Immature natural killer cell (primary cell): ENCODE data around the gene SLAIN1. TPM values are rescaled to one million over a fixed set of nuclear protein-coding genes. Genes with fewer than 3 reads are reported as not detected.

Experiments
- DNase-seq, 3 donors: peaks; one replicate each; pipeline ENCODE4 v3.0.0; 2022; ENCODE audit warnings: mixed read lengths in 1 of 3
- H3K27ac Mint-ChIP-seq, 6 donors: one replicate each; pipeline ENCODE4 v1.8.0; 2020; ENCODE audit warnings: mixed read lengths in 6 of 6, mild to moderate bottlenecking in 5 of 6, inconsistent platforms in 4 of 6, moderate library complexity in 3 of 6
- H3K27me3 Mint-ChIP-seq, 3 donors: one replicate each; pipeline ENCODE4 v1.8.0; 2020 to 2021; ENCODE audit warnings: low read depth in 3 of 3, mild to moderate bottlenecking in 3 of 3, mixed read lengths in 3 of 3, moderate library complexity in 3 of 3, inconsistent platforms in 1 of 3
- H3K36me3 Mint-ChIP-seq, 3 donors: one replicate each; pipeline ENCODE4 v1.8.0; 2020; ENCODE audit warnings: mixed read lengths in 3 of 3, inconsistent platforms in 2 of 3, mild to moderate bottlenecking in 2 of 3
- H3K4me1 Mint-ChIP-seq, 2 donors: one replicate each; pipeline ENCODE4 v1.8.0; 2020; ENCODE audit warnings: inconsistent platforms in 2 of 2, mild to moderate bottlenecking in 2 of 2, mixed read lengths in 2 of 2, moderate library complexity in 1 of 2
- H3K4me3 Mint-ChIP-seq, 5 donors: one replicate each; pipeline ENCODE4 v1.8.0; 2020; ENCODE audit warnings: mild to moderate bottlenecking in 5 of 5, mixed read lengths in 5 of 5, inconsistent platforms in 3 of 5, moderate library complexity in 3 of 5
- H3K9me3 Mint-ChIP-seq, 6 donors: one replicate each; pipeline ENCODE4 v1.8.0; 2020; ENCODE audit warnings: mild to moderate bottlenecking in 6 of 6, mixed read lengths in 6 of 6, inconsistent platforms in 4 of 6, moderate library complexity in 3 of 6
- polyA plus RNA-seq, 3 donors: library from polyadenylated mRNA; unstranded; fragments of 300-500 nt; fragmentation: Illumina TruSeq; gene quantifications; one replicate each; pipeline ENCODE4 v1.2.3, GENCODE V29; 2021

SLAIN1 gene
- polyA plus RNA-seq, 3 donors from 2014 or later = 11.8 to 23.8 (median 19.7) TPM

DNA sequence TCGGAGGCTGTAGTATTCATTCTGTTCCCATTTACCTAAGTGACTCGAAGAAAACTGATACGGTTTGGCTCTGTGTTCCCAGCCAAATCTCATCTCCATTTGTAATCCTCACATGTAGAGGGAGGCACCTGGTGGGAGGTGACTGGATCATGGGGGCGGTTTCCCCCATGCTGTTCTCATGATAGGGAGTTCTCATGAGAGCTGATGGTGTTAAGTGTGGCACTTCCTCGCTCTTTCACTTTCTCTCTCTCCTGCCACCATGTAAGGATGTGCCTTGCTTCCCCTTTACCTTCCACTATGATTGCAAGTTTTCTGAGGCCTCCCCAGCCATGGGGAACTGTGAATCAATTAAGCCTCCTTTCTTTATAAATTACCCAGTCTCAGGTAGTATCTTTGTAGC, 23.5 kb downstream of the SLAIN1 start:
- Mint-ChIP-seq H3K36me3 (peaks cover 9 to 39% (median 32%) of the 10 kb centered on the region in 3 donors), H3K27ac (no peak overlapping the region), H3K4me1 (peaks cover 9 to 11% of the 10 kb centered on the region in 2 donors), H3K27me3 (no peaks in the 10 kb centered on the region), H3K4me3 (no peak overlapping the region), H3K9me3 (no peaks in the 10 kb centered on the region)
- DNase-seq = no peak

DNA sequence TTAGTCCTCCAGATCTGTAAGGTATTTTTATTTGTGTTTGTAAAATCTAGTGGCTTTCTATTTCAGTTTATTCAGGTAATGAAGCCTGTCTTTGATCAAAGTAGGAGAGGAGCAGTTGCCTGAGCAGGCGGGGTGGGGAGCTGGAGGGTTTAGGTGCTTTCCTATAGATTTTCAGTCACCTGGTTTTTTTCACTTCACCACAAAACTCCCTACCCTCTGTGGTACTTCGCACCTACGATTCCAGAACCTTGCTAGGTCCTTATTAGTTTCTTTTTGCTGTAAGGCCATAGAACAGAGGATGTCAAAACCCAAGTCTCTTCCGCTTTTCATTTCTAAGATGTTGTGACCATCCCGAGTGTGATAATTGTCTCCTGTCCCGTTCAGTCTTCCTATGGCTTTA, 26.6 kb downstream of the SLAIN1 start:
- DNase-seq = peak in 2 of 3 donors; percentile 1 to 18
- peak overlapping the region in 2 of 6 donors; percentile 20 to 58 for H3K27ac Mint-ChIP-seq

DNA sequence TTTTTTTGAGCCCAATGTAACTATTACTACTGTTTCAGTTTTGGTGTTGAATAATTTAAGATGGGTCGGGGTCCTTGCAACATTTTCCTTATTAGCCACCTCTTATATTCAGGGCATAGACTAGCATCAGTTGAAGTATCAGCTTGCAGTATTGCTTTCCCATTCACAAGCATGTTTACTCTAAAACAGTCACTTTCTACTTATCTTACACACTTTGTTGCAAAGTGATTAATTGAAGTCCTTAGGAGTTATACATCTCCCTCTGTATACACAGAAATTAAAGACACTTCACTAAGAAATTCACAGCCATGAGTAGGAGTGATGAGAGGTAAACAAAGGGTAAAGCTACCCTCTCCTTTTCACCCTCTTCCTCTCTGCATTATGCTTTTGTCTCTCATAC, 27.6 kb downstream of the SLAIN1 start:
- H3K36me3 Mint-ChIP-seq = peaks cover 9 to 38% (median 32%) of the 10 kb centered on the region in 3 donors
- no peak overlapping the region for H3K27ac Mint-ChIP-seq

More for the DNA sequence above, 26.6 kb downstream of the SLAIN1 start:
- Mint-ChIP-seq H3K36me3 (peaks cover 9 to 39% (median 36%) of the 10 kb centered on the region in 3 donors), H3K4me3 (peak overlapping the region in 1 of 5 donors; percentile 28), H3K9me3 (no peaks in the 10 kb centered on the region), H3K27me3 (no peaks in the 10 kb centered on the region), H3K4me1 (peaks cover 9 to 13% of the 10 kb centered on the region in 2 donors)

DNA sequence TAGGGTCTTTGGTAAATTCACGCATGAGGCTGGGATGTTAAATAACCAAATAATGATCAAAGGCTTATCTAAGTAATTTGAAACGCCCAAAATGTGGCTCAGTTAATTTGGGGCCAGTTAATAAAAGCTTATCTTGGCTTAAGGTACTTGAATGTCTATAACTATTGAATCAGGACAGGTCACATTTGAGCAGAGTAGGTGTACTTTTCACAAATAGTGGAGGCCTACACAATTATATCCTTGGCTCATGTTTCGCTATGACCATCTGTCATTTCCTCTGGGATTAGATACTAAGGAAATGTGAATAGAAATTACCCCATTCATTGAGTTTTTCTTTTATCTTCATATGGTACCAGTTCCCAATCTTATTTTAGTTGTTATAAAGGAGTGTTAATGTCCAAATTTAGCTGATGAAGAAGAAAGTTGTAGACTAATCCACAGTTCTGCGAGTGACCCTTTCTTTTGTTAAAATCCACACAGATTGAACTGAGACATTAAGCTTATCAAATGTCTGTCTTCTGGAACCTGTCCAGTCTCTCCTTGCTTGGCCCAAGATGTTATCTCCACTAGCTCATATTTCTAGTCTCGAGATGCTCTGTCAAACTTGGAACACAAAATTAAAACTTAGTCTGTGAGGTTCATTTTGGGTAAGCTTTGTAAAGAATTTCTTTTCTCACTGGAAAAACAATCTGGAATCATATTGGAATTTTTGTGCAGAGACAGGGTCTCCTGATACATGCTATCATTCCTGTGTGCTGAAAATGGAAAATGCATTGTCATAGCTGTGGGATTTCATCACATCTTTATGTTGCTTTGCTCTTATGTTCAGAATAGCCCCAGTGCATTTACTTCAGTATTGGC, 31.0 kb downstream of the SLAIN1 start:
- Mint-ChIP-seq H3K27ac (peak overlapping the region in 1 of 6 donors; percentile 7), H3K27me3 (no peaks in the 10 kb centered on the region), H3K9me3 (no peaks in the 10 kb centered on the region), H3K36me3 (peaks cover 9 to 27% (median 20%) of the 10 kb centered on the region in 3 donors), H3K4me1 (peaks cover 16 to 30% of the 10 kb centered on the region in 2 donors), H3K4me3 (no peak overlapping the region)
- DNase-seq = no peak

More for the DNA sequence above, 27.6 kb downstream of the SLAIN1 start:
- Mint-ChIP-seq H3K27me3 (no peaks in the 10 kb centered on the region), H3K9me3 (no peaks in the 10 kb centered on the region), H3K4me1 (peaks cover 17 to 23% of the 10 kb centered on the region in 2 donors), H3K4me3 (no peak overlapping the region)
- DNase-seq = no peak

DNA sequence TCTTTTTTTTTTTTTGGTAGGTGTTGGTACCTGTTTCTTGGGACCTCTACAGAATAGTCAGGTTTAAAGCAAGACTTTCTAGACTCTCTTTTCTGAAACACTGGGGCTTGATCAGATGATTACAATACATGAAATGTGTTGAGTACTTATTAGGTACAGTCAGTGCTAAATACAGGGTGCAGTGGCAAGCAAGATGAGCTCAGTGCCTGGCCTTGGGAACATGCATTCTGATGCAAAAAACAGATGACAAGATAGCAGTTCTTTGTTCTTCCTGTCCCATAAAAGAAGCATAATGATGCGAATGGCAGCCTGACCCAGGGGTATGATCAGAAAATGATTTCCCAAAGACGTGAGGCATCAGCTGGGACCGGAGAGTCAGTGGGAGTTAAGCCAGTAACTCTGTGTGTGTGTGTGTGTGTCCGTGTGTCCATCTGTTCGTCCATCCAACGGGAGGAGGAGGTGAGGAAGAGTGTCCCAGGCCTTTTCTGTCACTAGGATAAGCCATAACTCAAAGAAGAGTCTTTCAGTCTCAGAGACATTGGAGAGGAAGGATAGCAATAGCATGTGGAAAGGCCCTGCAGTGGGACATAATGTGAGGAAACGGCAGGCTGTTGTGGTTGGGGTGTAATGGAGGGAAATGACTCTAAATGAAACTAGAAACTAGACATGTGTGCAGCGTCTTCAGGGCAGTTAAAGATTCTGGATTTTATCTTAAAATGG, 32.2 kb downstream of the SLAIN1 start:
- H3K9me3 Mint-ChIP-seq = no peaks in the 10 kb centered on the region
- no peaks in the 10 kb centered on the region for H3K27me3 Mint-ChIP-seq
- peaks cover 4 to 19% (median 14%) of the 10 kb centered on the region in 3 donors for H3K36me3 Mint-ChIP-seq
- H3K4me3 Mint-ChIP-seq = peak overlapping the region in 2 of 5 donors; percentile 30 to 66
- DNase-seq = no peak
- H3K4me1 Mint-ChIP-seq = peaks cover 9 to 20% of the 10 kb centered on the region in 2 donors
- peak overlapping the region in 4 of 6 donors; percentile 11 to 30 (median 20) for H3K27ac Mint-ChIP-seq

DNA sequence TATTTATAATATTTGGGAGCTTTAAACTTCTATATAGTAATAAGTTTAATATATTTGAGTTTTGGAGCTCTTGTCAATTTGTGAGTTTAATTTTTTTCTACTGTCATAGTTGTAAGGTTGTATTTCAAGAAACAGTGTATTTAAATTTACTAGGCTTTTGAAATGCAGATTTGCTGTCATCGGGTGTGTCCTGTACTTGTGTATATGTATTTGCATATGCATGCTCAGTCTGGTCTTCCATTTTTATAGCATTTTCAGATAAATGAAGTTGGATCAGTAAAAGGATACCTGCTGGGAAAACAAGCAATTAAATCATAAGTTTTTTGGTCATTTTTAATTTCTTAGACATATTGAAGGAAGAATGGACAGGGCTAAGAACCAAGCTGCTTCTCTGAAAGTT, 33.1 kb downstream of the SLAIN1 start:
- no peaks in the 10 kb centered on the region for H3K9me3 Mint-ChIP-seq
- no peak for DNase-seq
- no peaks in the 10 kb centered on the region for H3K27me3 Mint-ChIP-seq
- H3K4me1 Mint-ChIP-seq = peaks cover 9 to 20% of the 10 kb centered on the region in 2 donors
- H3K27ac Mint-ChIP-seq = no peak overlapping the region
- H3K4me3 Mint-ChIP-seq = no peak overlapping the region
- peaks cover 4 to 15% (median 11%) of the 10 kb centered on the region in 3 donors for H3K36me3 Mint-ChIP-seq

DNA sequence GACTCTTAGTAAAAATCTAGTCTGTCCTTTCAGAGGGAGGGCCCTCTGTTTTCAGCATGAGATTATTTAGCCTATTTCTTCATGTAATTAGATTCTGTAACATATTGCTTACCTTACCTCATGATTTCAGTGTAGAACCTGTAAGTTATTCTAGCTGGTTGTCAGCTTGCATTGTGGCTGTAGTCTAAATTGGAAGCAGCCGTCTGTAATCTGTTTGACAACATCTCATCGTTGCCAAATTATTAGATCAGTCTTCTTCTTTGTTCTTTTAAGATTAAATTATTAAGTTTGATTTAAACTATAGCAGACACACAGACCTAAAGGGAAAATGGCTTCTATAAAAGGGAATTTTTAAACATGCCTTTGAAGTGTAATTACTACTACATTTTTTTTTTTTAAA, 34.8 kb downstream of the SLAIN1 start:
- no peaks in the 10 kb centered on the region for H3K9me3 Mint-ChIP-seq
- no peak overlapping the region for H3K4me3 Mint-ChIP-seq
- no peaks in the 10 kb centered on the region for H3K27me3 Mint-ChIP-seq
- no peak for DNase-seq
- peaks cover 9 to 20% of the 10 kb centered on the region in 2 donors for H3K4me1 Mint-ChIP-seq
- peaks cover 4 to 15% (median 6%) of the 10 kb centered on the region in 3 donors for H3K36me3 Mint-ChIP-seq
- no peak overlapping the region for H3K27ac Mint-ChIP-seq

DNA sequence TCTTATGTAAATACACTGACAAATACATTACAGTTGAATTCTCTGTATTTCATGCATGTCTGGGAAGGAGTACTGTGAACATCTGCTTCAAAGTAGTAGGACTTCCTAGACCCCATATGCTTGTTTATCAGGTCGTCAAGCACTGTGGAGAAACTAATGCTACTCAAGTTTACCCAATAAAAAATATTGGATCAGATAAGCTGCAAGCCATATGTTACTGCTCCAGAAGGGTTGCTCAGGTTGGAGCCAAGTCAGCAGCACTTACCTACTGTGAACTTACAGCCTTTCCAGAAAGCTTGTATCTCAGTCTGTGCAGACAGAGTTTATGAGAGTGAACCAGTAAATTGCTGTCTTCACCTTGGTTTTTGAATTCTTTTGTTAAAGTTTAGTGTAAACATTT, 36.2 kb downstream of the SLAIN1 start:
- Mint-ChIP-seq H3K36me3 (peaks cover 4 to 15% (median 6%) of the 10 kb centered on the region in 3 donors), H3K4me1 (peaks cover 9 to 20% of the 10 kb centered on the region in 2 donors), H3K27ac (no peak overlapping the region), H3K27me3 (no peaks in the 10 kb centered on the region), H3K9me3 (no peaks in the 10 kb centered on the region), H3K4me3 (no peak overlapping the region)
- no peak for DNase-seq

DNA sequence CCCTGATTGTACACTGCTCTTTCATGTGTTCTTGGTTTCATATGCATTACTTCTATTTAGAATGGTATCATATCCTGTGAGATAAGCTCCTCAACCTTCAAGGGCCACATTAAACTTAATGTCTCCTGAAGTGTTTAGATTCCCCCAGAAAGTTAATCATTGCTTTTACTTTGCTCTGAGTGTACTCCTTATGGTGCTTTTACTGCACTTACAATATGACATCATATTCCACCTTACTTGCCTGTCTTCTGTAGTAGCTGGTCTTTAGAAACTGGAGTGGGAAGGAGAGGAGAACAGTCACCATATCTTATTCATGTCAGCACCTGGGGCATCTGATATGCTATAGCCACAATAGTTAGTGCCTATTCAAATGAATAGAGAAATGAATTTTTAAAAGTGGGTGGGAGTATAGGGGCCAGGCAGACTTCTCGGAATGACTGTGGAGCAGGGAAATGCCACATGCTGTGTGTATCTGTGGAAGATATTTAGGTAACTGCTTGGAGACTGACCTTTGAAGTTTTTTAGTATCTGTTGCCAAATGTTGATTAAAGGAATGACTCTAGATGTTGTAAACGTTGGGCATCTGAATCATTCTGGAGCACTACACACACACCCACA, 40.2 kb downstream of the SLAIN1 start:
- H3K27me3 Mint-ChIP-seq = no peaks in the 10 kb centered on the region
- H3K27ac Mint-ChIP-seq = no peak overlapping the region
- no peaks in the 10 kb centered on the region for H3K9me3 Mint-ChIP-seq
- no peak overlapping the region for H3K4me3 Mint-ChIP-seq
- DNase-seq = no peak
- peaks cover 2 to 5% (median 4%) of the 10 kb centered on the region in 3 donors for H3K36me3 Mint-ChIP-seq
- H3K4me1 Mint-ChIP-seq = peaks cover 4 to 19% of the 10 kb centered on the region in 2 donors

DNA sequence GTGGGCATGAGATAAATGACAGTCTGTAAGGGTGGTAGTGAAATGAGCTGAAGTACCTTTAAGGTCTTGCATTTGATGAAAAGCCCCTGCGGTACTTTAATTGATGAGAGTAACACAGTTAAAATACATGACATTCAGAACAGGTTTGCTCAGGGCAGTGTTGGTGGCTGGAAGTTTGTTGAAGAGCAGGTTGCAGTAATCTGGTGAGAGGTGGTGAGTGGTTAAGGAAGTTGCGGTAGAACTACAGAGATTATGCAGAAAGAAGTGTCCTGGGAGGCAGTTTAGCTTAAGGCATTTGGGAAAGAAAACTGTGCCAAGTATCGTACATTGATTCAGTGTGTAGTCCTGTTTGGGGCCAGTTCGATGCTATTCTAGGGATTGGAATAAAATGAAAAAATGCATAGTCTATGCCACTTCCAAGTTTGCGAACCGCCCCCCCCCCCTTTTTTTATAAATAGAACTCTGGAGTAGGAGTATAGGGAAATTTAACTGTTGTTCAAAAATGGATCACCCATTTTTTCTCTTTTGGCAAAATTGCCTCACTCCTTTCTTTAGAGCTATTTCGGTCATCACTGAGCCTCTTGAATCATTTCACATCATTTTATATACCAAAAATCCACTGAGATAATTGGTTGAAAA, 42.7 kb downstream of the SLAIN1 start:
- peaks cover 4 to 19% of the 10 kb centered on the region in 2 donors for H3K4me1 Mint-ChIP-seq
- DNase-seq = no peak
- H3K9me3 Mint-ChIP-seq = no peaks in the 10 kb centered on the region
- H3K27ac Mint-ChIP-seq = peak overlapping the region in 2 of 6 donors; percentile 1 to 9
- peak overlapping the region in 1 of 5 donors; percentile 2 for H3K4me3 Mint-ChIP-seq
- peaks cover 0 to 17% (median 0%) of the 10 kb centered on the region in 3 donors for H3K36me3 Mint-ChIP-seq
- no peaks in the 10 kb centered on the region for H3K27me3 Mint-ChIP-seq

DNA sequence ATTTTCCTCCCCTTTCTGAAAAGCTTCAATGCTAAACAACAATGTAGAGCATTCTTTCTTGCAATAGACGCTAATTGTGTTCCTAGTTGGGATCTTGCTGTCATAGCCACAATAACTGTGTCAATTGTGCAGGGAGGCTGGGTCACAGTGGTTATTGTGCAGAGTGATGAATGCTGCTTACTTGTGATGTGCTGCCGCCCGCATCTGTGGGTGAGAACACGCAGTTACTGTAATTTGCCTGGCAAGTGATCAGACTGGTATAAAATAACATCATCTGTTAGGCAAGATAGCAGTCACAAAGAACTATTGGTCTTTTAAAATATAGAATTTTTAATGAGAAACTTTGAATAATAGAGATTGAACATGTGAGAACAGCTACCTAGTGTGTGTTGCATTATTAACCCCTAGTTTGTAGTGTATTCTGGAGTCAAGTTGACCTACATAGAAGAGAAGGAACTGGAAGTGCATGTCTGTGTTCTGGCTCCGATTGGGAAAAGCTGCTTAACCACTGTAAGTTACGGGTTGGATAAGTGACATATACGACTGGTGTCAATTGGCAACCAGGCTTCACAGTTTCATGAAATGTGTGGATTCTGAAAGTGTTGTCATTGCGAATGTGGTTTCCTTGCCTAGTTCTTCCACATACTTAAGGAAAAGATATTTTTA, 43.6 kb downstream of the SLAIN1 start:
- H3K27ac Mint-ChIP-seq = peak overlapping the region in 3 of 6 donors; percentile 9 to 43 (median 13)
- peak overlapping the region in 3 of 5 donors; percentile 10 to 25 (median 18) for H3K4me3 Mint-ChIP-seq

DNA sequence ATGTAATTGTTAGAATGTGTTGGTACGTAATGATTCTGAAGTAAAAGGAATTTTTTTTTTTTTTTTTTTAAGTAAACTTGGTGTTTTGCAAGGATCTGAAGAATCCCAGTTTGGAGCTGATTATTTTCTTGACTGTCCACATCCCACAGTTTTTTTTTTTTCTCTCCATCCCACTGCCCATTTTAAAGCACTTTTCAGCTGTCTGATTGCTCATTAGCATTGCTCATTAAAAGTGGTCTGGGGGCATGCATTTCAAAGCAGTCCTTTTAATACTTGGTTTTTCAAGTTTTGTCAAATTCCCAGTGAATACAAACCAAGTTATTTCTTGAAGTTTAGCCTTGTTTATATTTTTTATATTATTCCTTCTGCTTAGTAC, 44.1 kb downstream of the SLAIN1 start:
- Mint-ChIP-seq H3K27ac (no peak overlapping the region), H3K36me3 (peaks cover 0 to 30% (median 7%) of the 10 kb centered on the region in 3 donors), H3K27me3 (no peaks in the 10 kb centered on the region), H3K4me3 (no peak overlapping the region), H3K9me3 (no peaks in the 10 kb centered on the region), H3K4me1 (peaks cover 4 to 19% of the 10 kb centered on the region in 2 donors)
- DNase-seq = no peak

More for the DNA sequence above, 43.6 kb downstream of the SLAIN1 start:
- Mint-ChIP-seq H3K4me1 (peaks cover 4 to 19% of the 10 kb centered on the region in 2 donors), H3K27me3 (no peaks in the 10 kb centered on the region), H3K36me3 (peaks cover 0 to 24% (median 4%) of the 10 kb centered on the region in 3 donors), H3K9me3 (no peaks in the 10 kb centered on the region)
- DNase-seq = peak in 2 of 3 donors; percentile 14 to 55

DNA sequence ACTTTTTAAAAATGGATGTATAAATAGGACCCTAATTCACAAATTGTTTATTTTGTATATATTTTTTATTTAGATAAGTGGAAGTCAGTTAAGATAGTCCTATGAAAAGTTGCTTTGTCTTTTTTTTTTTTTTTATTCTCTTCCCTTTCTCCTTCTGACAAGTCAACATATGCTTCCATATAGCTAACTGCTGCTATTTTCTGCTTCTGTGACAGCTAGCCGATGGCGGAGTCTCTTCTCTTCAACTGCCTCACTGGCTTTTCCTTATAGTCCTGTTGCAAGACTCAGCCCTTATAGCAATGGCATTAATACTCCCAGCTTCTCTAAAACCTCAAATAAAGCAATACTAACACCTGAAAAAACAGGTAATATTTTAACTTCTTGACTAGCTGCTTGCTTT, 45.3 kb downstream of the SLAIN1 start:
- Mint-ChIP-seq H3K27ac (no peak overlapping the region), H3K4me1 (peaks cover 4 to 19% of the 10 kb centered on the region in 2 donors), H3K27me3 (no peaks in the 10 kb centered on the region), H3K4me3 (no peak overlapping the region), H3K9me3 (no peaks in the 10 kb centered on the region), H3K36me3 (peaks cover 7 to 39% (median 15%) of the 10 kb centered on the region in 3 donors)
- no peak for DNase-seq
